Hepatocyte (in vitro differentiated cells): ENCODE measurements around the gene WHRN. TPM values are rescaled to one million over a fixed set of nuclear protein-coding genes. Genes with fewer than 3 reads are reported as not detected.

Source experiments
- DNase-seq: peaks from one replicate; pipeline ENCODE4 v3.0.0-alpha.2; 2016; ENCODE audit warnings: low spot score
- H2AFZ ChIP-seq: fragments of 200-600 bp; sonication (generic); 2 replicates; pipeline ENCODE4 v1.6.0; 2016; ENCODE audit warnings: antibody characterized with exemption, mild to moderate bottlenecking
- H3K27ac ChIP-seq: fragments of 200-600 bp; sonication (generic); 2 replicates; pipeline ENCODE4 v1.5.1; 2016; ENCODE audit warnings: mild to moderate bottlenecking
- H3K27me3 ChIP-seq: fragments of 200-600 bp; sonication (generic); 2 replicates; pipeline ENCODE4 v1.6.1; 2016
- H3K36me3 ChIP-seq: fragments of 200-600 bp; sonication (generic); replicated peaks from 2 replicates; pipeline ENCODE4 v1.5.1; 2016; ENCODE audit warnings: low read depth; ENCODE audit not compliant: insufficient read depth
- H3K4me1 ChIP-seq: fragments of 200-600 bp; sonication (generic); 2 replicates; pipeline ENCODE4 v1.5.1; 2016; ENCODE audit warnings: mild to moderate bottlenecking, moderate library complexity; ENCODE audit not compliant: insufficient read depth
- H3K4me2 ChIP-seq: fragments of 200-600 bp; sonication (generic); 2 replicates; pipeline ENCODE4 v1.6.0; 2016
- H3K4me3 ChIP-seq: fragments of 200-600 bp; sonication (generic); 2 replicates; pipeline ENCODE4 v1.5.1; 2016; ENCODE audit warnings: mild to moderate bottlenecking
- H3K79me2 ChIP-seq: fragments of 200-600 bp; sonication (generic); 2 replicates; pipeline ENCODE4 v1.6.0; 2017; ENCODE audit warnings: mild to moderate bottlenecking
- H3K9me2 ChIP-seq: fragments of 200-600 bp; sonication (generic); replicated peaks from 2 replicates; pipeline ENCODE4 v1.6.0; 2017; ENCODE audit warnings: mild to moderate bottlenecking; ENCODE audit not compliant: insufficient read depth
- H3K9me3 ChIP-seq: fragments of 200-600 bp; sonication (generic); 2 replicates; pipeline ENCODE4 v1.5.1; 2016; ENCODE audit warnings: low read depth, mild to moderate bottlenecking
- H4K20me1 ChIP-seq: fragments of 200-600 bp; sonication (generic); 2 replicates; pipeline ENCODE4 v1.6.0; 2016; ENCODE audit warnings: mild to moderate bottlenecking; ENCODE audit not compliant: insufficient read depth, poor library complexity, severe bottlenecking
- EZH2 ChIP-seq: fragments of 200-600 bp; sonication (generic); IDR thresholded peaks from 2 replicates; pipeline ENCODE4 v1.6.1; 2016; ENCODE audit warnings: antibody characterized with exemption, mild to moderate bottlenecking, borderline replicate concordance
- EZH2phosphoT487 ChIP-seq: fragments of 200-600 bp; sonication (generic); IDR thresholded peaks from one replicate; pipeline ENCODE4 v1.6.1; 2018; ENCODE audit warnings: antibody characterized with exemption, mild to moderate bottlenecking, low read depth, moderate library complexity; ENCODE audit not compliant: unreplicated experiment, severe bottlenecking
- WGBS: methylation state at CpG from one replicate; pipeline ENCODE4 v1.1.6; 2016; ENCODE audit warnings: low lambda C conversion rate; ENCODE audit errors: missing lambda C conversion rate; 5-methylcytosine and 5-hydroxymethylcytosine counted together
- polyA plus RNA-seq: library from polyadenylated mRNA; unstranded; fragments of >200 nt; fragmentation: Nextera tagmentation; extraction: Ambion mirVana; gene quantifications from 2 replicates; pipeline ENCODE4 v1.2.1, GENCODE V29; 2016
- total RNA-seq: library from RNA; depleted of rRNA; stranded (reverse); fragments of >200 nt; gene quantifications from 2 replicates; pipeline ENCODE4 v1.2.3, GENCODE V29; 2014
- TF ChIP-seq, protein P1 (sequence below): fragments of 200-600 bp; sonication (generic); IDR thresholded peaks from 2 replicates; pipeline ENCODE4 v1.5.1; 2016; ENCODE audit warnings: antibody characterized with exemption, mild to moderate bottlenecking; ENCODE audit not compliant: poor library complexity

The WHRN gene
- total and polyA plus RNA-seq, 2 experiments from 2014 or later, result 3.2 to 6.6 TPM

DNA sequence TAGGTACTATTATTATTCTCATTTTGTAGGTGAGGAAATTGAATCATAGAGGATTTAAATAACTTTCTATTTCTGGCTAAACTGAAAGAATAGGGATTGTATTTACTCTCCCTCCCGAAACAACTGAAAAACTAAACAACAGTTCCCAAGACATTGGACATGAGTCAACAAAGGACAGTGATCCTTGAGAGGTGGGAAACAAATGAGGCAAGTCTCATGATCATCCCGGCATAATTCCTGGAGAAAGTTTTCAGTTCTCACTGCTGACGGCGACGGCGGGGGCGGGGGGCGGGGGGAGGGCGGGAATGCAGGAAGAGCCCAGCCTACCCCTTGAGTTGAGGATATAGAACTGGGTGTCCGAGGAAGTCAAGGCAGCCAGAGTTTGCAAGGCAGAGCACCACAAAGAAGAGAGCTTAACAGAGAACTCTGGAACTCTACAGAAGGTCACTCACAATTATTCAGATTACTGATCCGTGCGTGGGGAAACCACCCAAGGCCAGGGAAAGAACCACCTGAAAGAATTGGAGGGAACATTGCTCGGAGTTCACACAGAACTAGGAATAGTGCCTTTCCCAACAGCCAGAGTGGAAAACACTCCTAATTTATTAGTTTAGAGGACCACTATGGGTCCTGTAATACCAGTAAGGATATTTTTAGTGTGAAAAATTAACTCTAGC lies 27.4 kb upstream of the WHRN start:
- H3K4me1 ChIP-seq, result no peaks in the 10 kb centered on the region
- H3K79me2 ChIP-seq, result no peaks in the 10 kb centered on the region
- peaks cover 7% of the 10 kb centered on the region for H3K27me3 ChIP-seq
- no peak overlapping the region for H2AFZ ChIP-seq
- TF ChIP-seq EZH2 (no peak), EZH2phosphoT487 (no peak)
- TF ChIP-seq, protein P1, sequence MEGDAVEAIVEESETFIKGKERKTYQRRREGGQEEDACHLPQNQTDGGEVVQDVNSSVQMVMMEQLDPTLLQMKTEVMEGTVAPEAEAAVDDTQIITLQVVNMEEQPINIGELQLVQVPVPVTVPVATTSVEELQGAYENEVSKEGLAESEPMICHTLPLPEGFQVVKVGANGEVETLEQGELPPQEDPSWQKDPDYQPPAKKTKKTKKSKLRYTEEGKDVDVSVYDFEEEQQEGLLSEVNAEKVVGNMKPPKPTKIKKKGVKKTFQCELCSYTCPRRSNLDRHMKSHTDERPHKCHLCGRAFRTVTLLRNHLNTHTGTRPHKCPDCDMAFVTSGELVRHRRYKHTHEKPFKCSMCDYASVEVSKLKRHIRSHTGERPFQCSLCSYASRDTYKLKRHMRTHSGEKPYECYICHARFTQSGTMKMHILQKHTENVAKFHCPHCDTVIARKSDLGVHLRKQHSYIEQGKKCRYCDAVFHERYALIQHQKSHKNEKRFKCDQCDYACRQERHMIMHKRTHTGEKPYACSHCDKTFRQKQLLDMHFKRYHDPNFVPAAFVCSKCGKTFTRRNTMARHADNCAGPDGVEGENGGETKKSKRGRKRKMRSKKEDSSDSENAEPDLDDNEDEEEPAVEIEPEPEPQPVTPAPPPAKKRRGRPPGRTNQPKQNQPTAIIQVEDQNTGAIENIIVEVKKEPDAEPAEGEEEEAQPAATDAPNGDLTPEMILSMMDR, result no peak
- no peak for DNase-seq
- H3K36me3 ChIP-seq, result no peaks in the 10 kb centered on the region
- H3K4me3 ChIP-seq, result no peak overlapping the region
- H3K4me2 ChIP-seq, result peak overlapping the region; percentile 52
- H3K9me3 ChIP-seq, result no peaks in the 10 kb centered on the region
- H3K9me2 ChIP-seq, result no peaks in the 10 kb centered on the region
- no peak overlapping the region for H3K27ac ChIP-seq
- 36% methylated on average over 13 of the region's 13 CpGs for WGBS
- no peaks in the 10 kb centered on the region for H4K20me1 ChIP-seq

DNA sequence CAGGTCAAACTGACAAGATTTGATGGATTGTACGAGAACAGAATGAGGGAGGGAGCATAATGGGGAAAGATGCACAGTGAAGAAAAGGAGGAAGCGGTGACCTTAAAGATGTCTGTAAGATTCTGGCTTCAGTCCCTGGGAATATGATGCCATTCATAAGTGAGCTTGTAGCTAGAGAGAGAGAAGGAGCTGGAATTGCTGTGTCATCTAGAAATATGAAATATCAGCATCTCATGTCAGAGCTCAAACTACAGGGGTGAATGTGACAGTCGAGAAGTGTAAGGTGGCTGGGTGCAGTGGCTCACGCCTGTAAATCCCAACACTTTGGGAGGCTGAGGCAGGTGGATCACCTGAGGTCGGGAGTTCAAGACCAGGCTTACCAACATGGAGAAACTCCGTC lies 24.0 kb upstream of the WHRN start:
- H3K27ac ChIP-seq, result no peak overlapping the region
- no peak overlapping the region for H2AFZ ChIP-seq
- no peak overlapping the region for H3K4me2 ChIP-seq
- H3K4me1 ChIP-seq, result no peaks in the 10 kb centered on the region
- H3K36me3 ChIP-seq, result no peaks in the 10 kb centered on the region
- DNase-seq, result no peak
- WGBS, result 88% methylated on average over 6 of the region's 6 CpGs
- H3K9me3 ChIP-seq, result no peaks in the 10 kb centered on the region
- H3K9me2 ChIP-seq, result no peaks in the 10 kb centered on the region
- TF ChIP-seq, protein P1, result no peak
- no peak for TF ChIP-seq EZH2phosphoT487
- TF ChIP-seq EZH2, result no peak
- no peaks in the 10 kb centered on the region for H4K20me1 ChIP-seq
- no peak overlapping the region for H3K4me3 ChIP-seq
- H3K27me3 ChIP-seq, result no peaks in the 10 kb centered on the region
- H3K79me2 ChIP-seq, result no peaks in the 10 kb centered on the region

DNA sequence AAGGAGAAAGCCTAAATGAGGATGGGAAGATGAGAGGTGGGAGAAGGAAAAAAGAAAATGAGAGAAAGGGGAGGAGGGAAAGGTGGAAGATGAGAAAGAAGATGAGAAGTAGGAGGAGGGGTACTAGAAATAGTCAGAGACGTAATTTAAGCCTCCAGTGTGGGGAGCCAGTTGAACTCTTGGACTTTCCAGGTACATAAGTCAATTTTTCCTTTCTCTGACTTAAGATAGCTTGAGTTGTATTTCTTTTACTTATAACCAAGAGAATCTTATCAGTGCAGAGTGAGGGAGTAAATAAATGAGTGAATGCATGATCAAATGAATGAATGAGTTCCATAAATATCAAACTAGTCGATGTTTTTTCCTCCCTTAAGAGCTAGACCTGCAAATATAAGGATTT lies 21.5 kb upstream of the WHRN start:
- no peaks in the 10 kb centered on the region for H3K9me2 ChIP-seq
- H3K36me3 ChIP-seq, result no peaks in the 10 kb centered on the region
- H3K4me2 ChIP-seq, result no peak overlapping the region
- H3K4me3 ChIP-seq, result no peak overlapping the region
- H3K9me3 ChIP-seq, result no peaks in the 10 kb centered on the region
- no peak for DNase-seq
- 55% methylated on average over 2 of the region's 2 CpGs for WGBS
- H3K27me3 ChIP-seq, result peaks cover 3% of the 10 kb centered on the region
- no peaks in the 10 kb centered on the region for H3K79me2 ChIP-seq
- no peaks in the 10 kb centered on the region for H3K4me1 ChIP-seq
- H3K27ac ChIP-seq, result peak overlapping the region; percentile 35
- H4K20me1 ChIP-seq, result no peaks in the 10 kb centered on the region
- no peak overlapping the region for H2AFZ ChIP-seq
- TF ChIP-seq EZH2phosphoT487 (no peak), EZH2 (no peak)
- TF ChIP-seq, protein P1, result no peak

DNA sequence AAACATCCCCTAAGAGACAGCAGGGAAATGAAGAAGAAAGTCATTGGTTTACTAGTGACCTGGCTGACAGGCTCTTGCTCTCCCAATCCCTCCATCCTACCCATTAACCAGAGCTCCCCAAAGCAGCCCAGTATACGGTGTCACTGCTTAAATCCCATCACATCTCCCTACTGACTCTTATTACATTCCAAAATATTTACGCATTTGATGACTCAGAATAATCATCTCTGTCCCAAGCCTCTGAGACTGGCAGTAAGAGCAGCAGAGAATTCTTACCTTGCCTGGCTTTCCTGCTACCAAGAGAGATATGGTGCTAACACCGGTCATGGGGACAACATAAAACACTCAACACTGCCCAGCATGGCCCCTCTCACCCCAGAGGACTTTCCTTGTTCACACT lies 20.2 kb upstream of the WHRN start:
- no peaks in the 10 kb centered on the region for H4K20me1 ChIP-seq
- H3K27me3 ChIP-seq, result peaks cover 3% of the 10 kb centered on the region
- no peaks in the 10 kb centered on the region for H3K79me2 ChIP-seq
- TF ChIP-seq EZH2phosphoT487 (no peak), EZH2 (no peak)
- TF ChIP-seq, protein P1, result no peak
- H3K4me3 ChIP-seq, result no peak overlapping the region
- WGBS, result 82% methylated on average over 3 of the region's 3 CpGs
- no peaks in the 10 kb centered on the region for H3K4me1 ChIP-seq
- DNase-seq, result no peak
- no peak overlapping the region for H3K4me2 ChIP-seq
- H2AFZ ChIP-seq, result no peak overlapping the region
- H3K9me2 ChIP-seq, result no peaks in the 10 kb centered on the region
- H3K36me3 ChIP-seq, result no peaks in the 10 kb centered on the region
- H3K27ac ChIP-seq, result no peak overlapping the region
- no peaks in the 10 kb centered on the region for H3K9me3 ChIP-seq
